ENCODE data around the gene SLC25A44.
A peak's percentile ranks its signal among the peaks of the same experiment; 100 is the strongest.
"Not testable (repeated sequence)": the region's sequence is repeated elsewhere in the genome, so short reads cannot be mapped to it uniquely, and the experiment has no call there.

The SLC25A44 gene

DNA sequence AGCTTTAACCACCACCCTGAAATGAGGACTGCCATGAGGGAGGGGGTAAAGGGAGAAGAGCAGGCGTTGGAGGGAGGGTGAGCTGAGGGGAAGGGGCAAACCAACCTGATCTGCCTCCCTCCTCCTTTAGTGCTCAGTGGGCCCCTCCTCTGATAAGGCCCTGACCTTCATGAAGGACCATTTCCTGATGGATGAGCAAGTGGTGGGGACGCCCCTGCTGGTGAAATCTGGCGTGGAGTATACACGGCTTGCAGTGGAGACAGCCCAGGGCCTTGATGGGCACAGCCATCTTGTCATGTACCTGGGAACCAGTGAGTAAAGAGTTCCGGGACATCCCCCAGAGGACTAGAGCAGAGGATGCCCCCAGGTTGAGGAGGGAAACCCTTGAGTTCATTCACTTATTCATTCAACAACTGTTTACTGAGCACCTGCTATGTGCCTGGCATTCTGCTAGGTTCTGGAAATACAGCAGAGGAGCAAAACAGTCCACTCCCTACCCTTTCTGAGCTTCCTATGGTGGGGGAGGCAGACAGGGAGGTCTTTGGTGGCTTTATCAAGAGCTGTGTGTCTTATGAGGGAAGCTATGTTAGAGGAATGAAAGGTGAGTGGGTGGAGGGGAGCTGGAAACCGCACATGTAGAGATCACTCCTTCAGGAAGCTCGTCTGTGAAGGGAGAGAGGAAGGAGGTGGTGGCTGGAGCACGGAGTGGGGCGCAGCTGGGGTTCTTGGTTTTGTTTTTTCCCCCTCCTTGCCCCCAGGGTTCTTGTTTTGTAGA lies 21.0 kb upstream of the SLC25A44 start:
- Histone ChIP-seq H3K27me3 (no peaks in the 10 kb centered on the region), H3K4me3 (no peak overlapping the region), H3K4me2 (peak overlapping the region in 8 of 11 experiments; percentile 1 to 44 (median 23); a peak in 13 of 22 replicates), H3K4me1 (peaks cover 0 to 11% (median 9%) of the 10 kb centered on the region in 10 experiments; a peak in 14 of 20 replicates), H3K9me3 (replicated peaks in 1 of 11) (no peaks in the 10 kb centered on the region), H3K36me3 (peaks cover 5 to 100% (median 82%) of the 10 kb centered on the region in 11 experiments; a peak in 18 of 22 replicates), H3K9ac (peak overlapping the region in 1 of 11 experiments; percentile 61; a peak in 3 of 22 replicates), H3K27ac (no peak overlapping the region), H4K20me1 (peaks cover 0 to 30% (median 0%) of the 10 kb centered on the region in 11 experiments; a peak in 8 of 22 replicates)
- no peak for TF ChIP-seq Cebpa-rat (IDR thresholded peaks at IDR 0.05)

DNA sequence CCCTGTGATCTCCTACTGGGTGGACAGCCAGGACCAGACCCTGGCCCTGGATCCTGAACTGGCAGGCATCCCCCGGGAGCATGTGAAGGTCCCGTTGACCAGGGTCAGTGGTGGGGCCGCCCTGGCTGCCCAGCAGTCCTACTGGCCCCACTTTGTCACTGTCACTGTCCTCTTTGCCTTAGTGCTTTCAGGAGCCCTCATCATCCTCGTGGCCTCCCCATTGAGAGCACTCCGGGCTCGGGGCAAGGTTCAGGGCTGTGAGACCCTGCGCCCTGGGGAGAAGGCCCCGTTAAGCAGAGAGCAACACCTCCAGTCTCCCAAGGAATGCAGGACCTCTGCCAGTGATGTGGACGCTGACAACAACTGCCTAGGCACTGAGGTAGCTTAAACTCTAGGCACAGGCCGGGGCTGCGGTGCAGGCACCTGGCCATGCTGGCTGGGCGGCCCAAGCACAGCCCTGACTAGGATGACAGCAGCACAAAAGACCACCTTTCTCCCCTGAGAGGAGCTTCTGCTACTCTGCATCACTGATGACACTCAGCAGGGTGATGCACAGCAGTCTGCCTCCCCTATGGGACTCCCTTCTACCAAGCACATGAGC lies 17.2 kb upstream of the SLC25A44 start:
- H3K9ac ChIP-seq = no peak overlapping the region
- H3K4me2 ChIP-seq = no peak overlapping the region
- H3K27me3 ChIP-seq = no peaks in the 10 kb centered on the region; a peak in 1 of 22 replicates
- H3K4me1 ChIP-seq = peaks cover 0 to 11% (median 9%) of the 10 kb centered on the region in 10 experiments; a peak in 14 of 20 replicates
- no peaks in the 10 kb centered on the region for H3K9me3 ChIP-seq (replicated peaks in 1 of 11)
- peaks cover 0 to 30% (median 0%) of the 10 kb centered on the region in 11 experiments; a peak in 8 of 22 replicates for H4K20me1 ChIP-seq
- TF ChIP-seq Cebpa-rat (IDR thresholded peaks at IDR 0.05) = no peak
- peaks cover 5 to 72% (median 62%) of the 10 kb centered on the region in 11 experiments; a peak in 18 of 22 replicates for H3K36me3 ChIP-seq
- no peak overlapping the region for H3K4me3 ChIP-seq
- H3K27ac ChIP-seq = no peak overlapping the region

DNA sequence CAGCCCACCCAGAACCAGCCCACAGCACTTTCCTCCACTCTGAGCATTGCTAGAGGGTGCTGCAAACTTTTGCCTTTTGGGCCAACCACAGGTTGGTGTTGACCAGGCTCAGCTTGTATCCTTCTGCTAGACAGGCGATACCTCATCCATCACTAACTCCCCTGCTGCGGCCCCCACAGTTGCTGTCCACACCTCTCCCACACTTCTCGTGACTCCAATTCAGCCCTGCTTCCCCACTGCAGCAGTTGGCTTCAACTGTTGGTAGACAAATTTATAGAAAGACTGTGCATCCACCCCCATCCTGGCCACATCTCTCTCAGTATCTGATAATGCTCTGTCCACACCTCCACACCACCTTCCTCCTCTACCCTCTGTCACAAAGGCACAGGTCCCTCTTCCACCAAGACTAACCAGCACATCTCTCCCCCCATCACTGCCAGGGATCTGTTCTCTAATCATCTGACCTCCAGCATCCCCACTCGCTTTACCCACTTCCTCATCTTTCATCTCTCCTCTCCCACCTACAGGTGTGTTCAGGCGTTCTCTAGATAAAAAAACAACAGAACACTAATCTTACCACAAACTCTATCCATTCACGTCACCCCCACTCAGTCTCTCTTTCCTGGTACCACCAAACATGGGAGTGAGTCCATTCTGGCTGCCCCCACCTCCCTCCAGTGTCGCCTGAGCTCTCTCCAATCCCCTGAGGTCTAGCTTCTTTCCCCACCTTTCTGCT lies 15.8 kb upstream of the SLC25A44 start:
- H3K9me3 ChIP-seq (replicated peaks in 1 of 11) = no peaks in the 10 kb centered on the region
- H3K9ac ChIP-seq = no peak overlapping the region
- peaks cover 5 to 66% (median 53%) of the 10 kb centered on the region in 11 experiments; a peak in 18 of 22 replicates for H3K36me3 ChIP-seq
- H3K27me3 ChIP-seq = no peaks in the 10 kb centered on the region; a peak in 1 of 22 replicates
- TF ChIP-seq Cebpa-rat (IDR thresholded peaks at IDR 0.05) = no peak
- H3K4me2 ChIP-seq = no peak overlapping the region
- H3K4me1 ChIP-seq = peaks cover 0 to 9% (median 2%) of the 10 kb centered on the region in 10 experiments; a peak in 13 of 20 replicates
- H3K27ac ChIP-seq = no peak overlapping the region
- H4K20me1 ChIP-seq = peaks cover 0 to 27% (median 0%) of the 10 kb centered on the region in 11 experiments; a peak in 8 of 22 replicates
- H3K4me3 ChIP-seq = no peak overlapping the region

DNA sequence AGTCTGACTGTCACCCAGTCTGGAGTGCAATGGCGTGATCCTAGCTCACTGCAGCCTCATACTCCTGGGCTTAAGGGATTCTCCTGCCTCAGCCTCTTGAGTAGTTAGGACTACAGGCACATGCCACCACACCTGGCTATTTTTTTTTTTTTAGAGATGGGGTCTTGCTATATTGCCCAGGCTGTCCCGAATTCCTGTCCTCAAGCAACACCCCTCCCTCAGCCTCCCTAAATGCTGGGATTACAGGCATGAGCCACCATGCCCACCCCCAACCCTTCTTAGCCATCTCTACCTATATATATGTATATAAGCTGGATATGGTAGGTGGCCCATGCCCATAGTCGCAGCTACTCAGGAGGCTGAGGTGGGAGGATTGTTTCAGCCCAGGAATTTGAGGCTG lies 13.4 kb upstream of the SLC25A44 start:
- no peak overlapping the region for H3K9ac ChIP-seq

DNA sequence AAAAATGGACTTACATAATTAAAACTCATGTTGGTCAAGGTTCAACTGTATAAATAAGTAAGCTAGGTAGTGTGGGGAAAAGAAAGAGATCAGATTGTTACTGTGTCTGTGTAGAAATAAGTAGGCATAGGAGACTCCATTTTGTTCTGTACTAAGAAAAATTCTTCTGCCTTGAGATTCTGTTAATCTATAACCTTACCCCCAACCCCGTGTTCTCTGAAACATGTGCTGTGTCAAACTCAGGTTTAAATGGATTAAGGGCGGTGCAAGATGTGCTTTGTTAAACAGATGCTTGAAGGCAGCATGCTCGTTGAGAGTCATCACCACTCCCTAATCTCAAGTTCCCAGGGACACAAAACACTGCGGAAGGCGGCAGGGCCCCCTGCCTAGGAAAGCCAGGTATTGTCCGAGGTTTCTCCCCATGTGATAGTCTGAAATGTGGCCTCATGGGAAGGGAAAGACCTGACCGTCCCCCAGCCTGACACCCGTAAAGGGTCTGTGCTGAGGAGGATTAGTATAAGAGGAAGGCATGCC lies 12.4 kb upstream of the SLC25A44 start:
- not testable (repeated sequence) for H3K4me3 ChIP-seq, H3K27ac ChIP-seq, H3K4me1 ChIP-seq, H3K9ac ChIP-seq, H3K4me2 ChIP-seq, H3K27me3 ChIP-seq
- Histone ChIP-seq H4K20me1 (peaks cover 0 to 11% (median 0%) of the 10 kb centered on the region in 11 experiments; a peak in 2 of 22 replicates), H3K36me3 (peaks cover 4 to 66% (median 20%) of the 10 kb centered on the region in 11 experiments; a peak in 18 of 22 replicates), H3K9me3 (replicated peaks in 1 of 11) (peaks cover 5 to 12% (median 9%) of the 10 kb centered on the region in 11 experiments)

More for the DNA sequence above, 13.4 kb upstream of the SLC25A44 start:
- Histone ChIP-seq H3K9me3 (replicated peaks in 1 of 11) (peaks cover 0 to 2% (median 0%) of the 10 kb centered on the region in 11 experiments; a peak in 5 of 22 replicates), H3K27ac (no peak overlapping the region), H3K4me2 (no peak overlapping the region), H3K36me3 (peaks cover 5 to 66% (median 30%) of the 10 kb centered on the region in 11 experiments; a peak in 18 of 22 replicates), H4K20me1 (peaks cover 0 to 16% (median 0%) of the 10 kb centered on the region in 11 experiments; a peak in 2 of 22 replicates), H3K4me1 (peaks cover 0 to 5% (median 0%) of the 10 kb centered on the region in 10 experiments; a peak in 3 of 20 replicates), H3K27me3 (no peaks in the 10 kb centered on the region; a peak in 1 of 22 replicates), H3K4me3 (no peak overlapping the region)
- no peak for TF ChIP-seq Cebpa-rat (IDR thresholded peaks at IDR 0.05)

DNA sequence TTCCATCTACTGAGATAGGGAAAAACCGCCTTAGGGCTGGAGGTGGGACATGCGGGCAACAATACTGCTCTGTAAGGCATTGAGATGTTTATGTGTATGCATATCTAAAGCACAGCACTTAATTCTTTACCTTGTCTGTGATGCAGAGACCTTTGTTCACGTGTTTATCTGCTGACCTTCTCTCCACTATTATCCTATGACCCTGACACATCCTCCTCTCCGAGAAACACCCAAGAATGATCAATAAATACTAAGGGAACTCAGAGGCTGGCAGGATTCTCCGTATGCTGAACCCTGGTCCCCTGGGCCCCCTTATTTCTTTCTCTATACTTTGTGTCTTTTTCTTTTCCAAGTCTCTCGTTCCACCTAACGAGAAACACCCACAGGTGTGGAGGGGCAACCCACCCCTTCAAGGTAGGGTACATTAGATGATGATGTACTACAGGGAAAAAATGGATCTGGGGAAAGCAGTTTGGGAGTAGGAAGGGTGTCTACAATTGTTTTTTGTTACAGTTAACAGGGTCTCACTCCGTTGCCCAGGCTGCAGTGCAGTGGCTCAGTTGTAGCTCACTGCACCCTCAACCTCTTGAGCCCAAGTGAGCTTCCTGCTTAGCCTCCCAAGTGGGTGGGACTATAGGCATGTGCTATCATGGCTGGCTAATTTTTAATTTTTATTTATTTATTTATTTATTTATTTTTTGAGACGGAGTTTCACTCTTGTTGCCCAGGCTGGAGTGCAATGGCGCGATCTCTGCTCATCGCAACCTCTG lies 11.7 kb upstream of the SLC25A44 start:
- not testable (repeated sequence) for H3K4me1 ChIP-seq, H3K27ac ChIP-seq, H3K4me3 ChIP-seq, H3K27me3 ChIP-seq, H4K20me1 ChIP-seq, H3K9ac ChIP-seq
- H3K36me3 ChIP-seq = peaks cover 0 to 64% (median 13%) of the 10 kb centered on the region in 11 experiments; a peak in 16 of 22 replicates
- peak overlapping the region in 2 of 11 experiments; percentile 21 to 40; a peak in 3 of 22 replicates for H3K4me2 ChIP-seq
- peaks cover 12 to 19% (median 17%) of the 10 kb centered on the region in 11 experiments for H3K9me3 ChIP-seq (replicated peaks in 1 of 11)

DNA sequence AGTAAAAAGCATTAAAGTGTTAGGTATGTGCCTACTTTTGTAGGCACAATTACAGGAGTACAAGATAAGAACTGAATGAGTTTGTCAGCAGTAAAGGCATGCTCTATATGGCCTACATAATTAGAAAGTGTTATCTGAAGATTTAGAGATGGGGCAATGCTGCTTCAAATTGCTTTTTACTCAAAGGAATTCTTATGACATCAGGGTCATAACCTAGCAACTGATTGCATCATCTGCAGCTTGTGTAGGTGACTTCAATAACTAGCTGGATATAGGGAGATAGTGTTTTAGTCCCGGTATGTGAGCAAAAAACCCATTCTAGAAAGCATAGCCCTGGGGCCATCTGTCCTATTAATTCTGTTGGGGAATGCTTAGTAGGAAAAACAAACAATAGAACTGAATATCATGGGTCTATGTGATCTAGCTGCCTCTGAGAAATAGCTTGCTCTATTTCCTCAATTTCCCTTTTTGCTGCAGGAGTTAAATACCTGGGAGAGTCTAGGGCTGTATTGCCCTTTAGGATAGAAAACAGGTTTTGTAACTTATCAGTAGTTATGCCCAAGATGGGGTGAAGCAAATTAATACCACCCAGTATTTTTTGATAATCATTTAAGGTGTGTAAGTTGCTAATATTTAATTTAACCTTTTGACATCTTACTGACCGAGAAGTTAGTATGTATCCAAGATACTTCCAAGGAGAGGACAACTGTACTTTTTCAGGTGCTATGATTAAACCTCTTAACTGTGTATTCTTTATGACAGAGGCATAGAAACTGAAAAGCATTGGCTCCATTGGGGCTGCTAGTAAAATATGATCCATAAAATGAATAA lies 7.3 kb upstream of the SLC25A44 start:
- TF ChIP-seq Cebpa-rat (IDR thresholded peaks at IDR 0.05) = peak in 2 of 11 experiments; percentile 17 to 29; a peak in 2 of 22 replicates
- not testable (repeated sequence) for H3K4me1 ChIP-seq

DNA sequence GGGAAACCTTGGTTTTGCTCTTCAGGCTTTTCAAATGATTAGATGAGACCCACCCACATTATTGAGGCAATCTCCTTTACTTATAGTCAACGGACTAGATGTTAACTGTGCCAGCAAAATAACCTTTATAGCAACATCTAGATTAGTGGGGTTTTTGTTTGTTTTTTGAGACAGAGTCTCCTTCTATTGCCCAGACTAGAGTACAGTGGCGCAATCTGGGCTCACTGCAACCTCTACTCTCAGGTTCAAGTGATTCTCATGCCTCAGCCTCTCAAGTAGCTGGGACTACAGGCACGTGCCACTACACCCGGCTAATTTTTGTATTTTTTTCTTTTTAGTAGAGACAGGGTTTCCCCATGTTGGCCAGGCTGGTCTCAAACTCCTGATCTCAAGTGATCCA lies 3.6 kb upstream of the SLC25A44 start:
- H3K9ac ChIP-seq, H3K27ac ChIP-seq, H3K4me2 ChIP-seq, H3K4me3 ChIP-seq, H3K27me3 ChIP-seq: not testable (repeated sequence)
- peaks cover 15 to 33% (median 27%) of the 10 kb centered on the region in 10 experiments for H3K4me1 ChIP-seq
- peaks cover 36 to 46% (median 41%) of the 10 kb centered on the region in 11 experiments for H3K9me3 ChIP-seq (replicated peaks in 1 of 11)
- peaks cover 0 to 13% (median 0%) of the 10 kb centered on the region in 11 experiments; a peak in 5 of 22 replicates for H4K20me1 ChIP-seq
- peaks cover 0 to 41% (median 3%) of the 10 kb centered on the region in 11 experiments; a peak in 13 of 22 replicates for H3K36me3 ChIP-seq

More for the DNA sequence above, 7.3 kb upstream of the SLC25A44 start:
- H3K27me3 ChIP-seq, H3K9ac ChIP-seq, H3K4me3 ChIP-seq, H3K4me2 ChIP-seq, H3K27ac ChIP-seq, H4K20me1 ChIP-seq: not testable (repeated sequence)
- H3K9me3 ChIP-seq (replicated peaks in 1 of 11) = peaks cover 36 to 46% (median 41%) of the 10 kb centered on the region in 11 experiments
- H3K36me3 ChIP-seq = peaks cover 0 to 66% (median 2%) of the 10 kb centered on the region in 11 experiments; a peak in 9 of 22 replicates

Data from BLaER1 treated with 17β-estradiol and CSF1 and Interleukin-3, amounts not matched to agents 10 nM and 100 nM (cell line).